A673 (cell line): ENCODE results near the gene FRS2.

ENCODE experiments used
- CTCF ChIP-seq: fragments of 300-800, 200-600 bp; sonication (generic); conservative IDR thresholded peaks from 2 replicates; pipeline ENCODE4 v1.5.1; 2017; ENCODE audit warnings: low read depth, mild to moderate bottlenecking, antibody characterized with exemption, low read length, moderate library complexity, mixed read lengths
- EZH2 ChIP-seq: fragments of 200-600 bp; sonication (generic); IDR thresholded peaks from 2 replicates; pipeline ENCODE4 v1.6.1; 2017; ENCODE audit warnings: borderline replicate concordance, low read depth, mild to moderate bottlenecking, mixed read lengths, antibody characterized with exemption, low read length; ENCODE audit not compliant: poor library complexity, severe bottlenecking

GRCh38 chr12:69620077-69620476 is 149.9 kb downstream of the FRS2 start:
- TF ChIP-seq CTCF = no peak
- TF ChIP-seq EZH2 = no peak
